ENCODE measurements around the gene TXN2. TPM values are rescaled to one million over a fixed set of nuclear protein-coding genes. Genes with fewer than 3 reads are reported as not detected.
"Not testable (repeated sequence)": the region's sequence is repeated elsewhere in the genome, so short reads cannot be mapped to it uniquely, and the experiment has no call there.

The TXN2 gene
- total RNA-seq, 2 experiments from 2014 or later = 108 to 113 TPM

DNA sequence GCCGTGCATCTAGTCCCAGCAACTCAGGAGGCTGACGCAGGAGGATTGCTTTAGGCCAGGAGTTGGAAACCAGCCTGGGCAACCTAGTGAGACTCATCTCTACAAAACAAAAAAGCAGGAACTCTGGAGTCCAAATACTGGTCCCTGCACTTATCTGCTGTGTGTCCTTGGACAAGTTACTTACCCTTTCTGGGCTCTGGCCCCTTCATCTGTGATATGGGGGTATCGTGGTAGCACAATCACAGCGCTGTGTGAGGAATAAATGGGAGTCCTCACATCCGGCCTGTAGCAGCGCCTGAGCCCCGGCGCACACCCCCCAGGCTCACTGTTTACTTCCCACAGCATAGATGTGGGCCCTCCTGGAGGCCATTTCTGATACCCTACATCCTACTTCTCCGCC is 49.5 kb downstream of the TXN2 start:
- DNase-seq = no peak
- Mint-ChIP-seq H3K27me3 (ENCODE audit: low read depth) (no peaks in the 10 kb centered on the region), H3K27ac (no peak overlapping the region), H3K4me1 (ENCODE audit: low read depth) (peaks cover 26% of the 10 kb centered on the region), H3K4me3 (no peak overlapping the region), H3K9me3 (no peaks in the 10 kb centered on the region), H3K36me3 (ENCODE audit: low read depth) (no peaks in the 10 kb centered on the region)
- intact Hi-C loops (cut with micrococcal nuclease) = no loop called here
- CTCF ChIA-PET = no interaction called here

- Mint-ChIP-seq H3K27ac (no peak overlapping the region), H3K36me3 (ENCODE audit: low read depth) (no peaks in the 10 kb centered on the region), H3K27me3 (ENCODE audit: low read depth) (no peaks in the 10 kb centered on the region), H3K4me1 (ENCODE audit: low read depth) (peaks cover 27% of the 10 kb centered on the region), H3K9me3 (no peaks in the 10 kb centered on the region), H3K4me3 (no peak overlapping the region)
- DNase-seq = no peak
- CTCF ChIA-PET = no interaction called here
- intact Hi-C loops (cut with micrococcal nuclease) = no loop called here
Observed at GRCh38 chr22:36430863-36431262, 50.6 kb downstream of the TXN2 start.

- CTCF ChIA-PET = interaction anchor here (1.0 kb wide), 1 partner anchor 17 kb away, joined by 3 read pairs; no protein-coding TSS in a partner anchor
- H3K9me3 Mint-ChIP-seq; H3K36me3 Mint-ChIP-seq (ENCODE audit: low read depth): not testable (repeated sequence)
Observed at GRCh38 chr22:36427952-36428351, 53.5 kb downstream of the TXN2 start.

DNA sequence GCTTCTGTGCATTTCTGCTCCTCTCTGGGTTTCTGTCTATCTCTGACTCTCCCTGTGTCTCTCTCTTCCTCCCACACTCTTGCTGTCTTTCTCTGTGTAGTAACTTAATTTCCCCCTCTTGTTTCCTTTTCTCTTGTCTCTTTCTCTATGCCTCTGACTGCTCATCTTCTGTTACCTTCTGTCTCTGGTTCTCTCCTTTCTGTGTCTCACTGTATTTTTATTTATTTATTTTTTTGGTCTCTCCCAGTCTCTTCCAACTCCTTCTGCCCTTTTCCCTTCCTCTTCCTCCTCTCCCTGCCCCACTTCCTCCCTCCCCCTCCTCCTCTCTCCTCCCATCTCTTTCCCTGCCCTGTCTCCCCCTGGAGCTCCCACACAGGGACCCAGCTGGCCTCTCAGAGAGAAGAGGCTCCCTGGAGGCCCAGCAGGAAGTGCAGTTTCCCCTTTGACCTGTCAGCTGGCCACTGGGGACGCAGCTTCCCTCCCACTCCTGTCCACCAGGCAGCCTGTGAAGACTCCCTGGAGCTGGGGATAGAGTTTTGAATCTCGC is 55.4 kb downstream of the TXN2 start:
- peaks cover 31% of the 10 kb centered on the region for H3K4me1 Mint-ChIP-seq (ENCODE audit: low read depth)
- H3K4me3 Mint-ChIP-seq = no peak overlapping the region
- H3K36me3 Mint-ChIP-seq (ENCODE audit: low read depth) = no peaks in the 10 kb centered on the region
- H3K27ac Mint-ChIP-seq = peak overlapping the region; percentile 15
- intact Hi-C loops (cut with micrococcal nuclease) = no loop called here
- no peaks in the 10 kb centered on the region for H3K9me3 Mint-ChIP-seq
- CTCF ChIA-PET = interaction anchor here (0.6 to 0.9 kb wide), 2 partner anchors 24 to 955 kb away, joined by 3 read pairs; no protein-coding TSS in a partner anchor
- no peak for DNase-seq
- H3K27me3 Mint-ChIP-seq (ENCODE audit: low read depth) = no peaks in the 10 kb centered on the region

More at GRCh38 chr22:36427952-36428351, 53.5 kb downstream of the TXN2 start:
- DNase-seq; H3K4me3 Mint-ChIP-seq; H3K27me3 Mint-ChIP-seq (ENCODE audit: low read depth); intact Hi-C loops (cut with micrococcal nuclease); H3K27ac Mint-ChIP-seq: not testable (repeated sequence)
- H3K4me1 Mint-ChIP-seq (ENCODE audit: low read depth) = peaks cover 31% of the 10 kb centered on the region

DNA sequence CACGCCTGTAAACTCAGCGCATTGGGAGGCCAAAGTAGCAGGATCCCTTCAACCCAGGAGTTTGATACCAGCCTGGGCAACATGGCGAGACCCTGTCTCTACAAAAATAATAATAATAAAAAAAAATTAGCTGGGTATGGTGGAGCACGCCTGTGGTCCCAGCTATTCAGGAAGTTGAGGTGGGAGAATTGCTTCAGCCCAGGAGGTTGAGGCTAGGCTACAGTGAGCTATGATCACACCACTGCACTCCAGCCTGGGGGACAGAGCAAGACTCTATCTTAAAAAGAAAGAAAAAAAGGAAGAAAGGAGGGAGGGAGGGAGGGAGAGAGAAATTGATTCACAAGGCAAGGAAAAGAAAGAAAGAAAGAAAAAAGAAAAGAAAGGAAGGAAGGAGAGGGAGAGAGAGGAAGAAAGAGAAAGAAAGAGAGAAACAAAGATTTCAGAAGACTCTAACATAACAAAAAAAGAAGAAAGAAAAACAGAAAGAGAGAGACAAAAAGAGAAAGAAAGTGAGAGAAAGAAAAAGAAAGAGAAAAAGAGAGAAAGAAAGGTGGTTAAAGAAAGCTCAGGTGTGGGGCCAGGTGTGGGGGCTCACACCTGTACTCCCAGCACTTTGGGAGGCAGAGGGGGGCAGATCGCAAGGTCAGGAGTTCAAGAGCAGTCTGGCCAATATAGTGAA is 56.4 kb downstream of the TXN2 start:
- Mint-ChIP-seq H3K9me3 (no peaks in the 10 kb centered on the region), H3K36me3 (ENCODE audit: low read depth) (no peaks in the 10 kb centered on the region), H3K27me3 (ENCODE audit: low read depth) (no peaks in the 10 kb centered on the region), H3K4me3 (peak overlapping the region; percentile 49), H3K4me1 (ENCODE audit: low read depth) (peaks cover 31% of the 10 kb centered on the region), H3K27ac (peak overlapping the region; percentile 53)
- intact Hi-C loops (cut with micrococcal nuclease) = no loop called here
- CTCF ChIA-PET = interaction anchor here (0.9 kb wide), 1 partner anchor 25 kb away, joined by 3 read pairs; no protein-coding TSS in a partner anchor
- DNase-seq = no peak

DNA sequence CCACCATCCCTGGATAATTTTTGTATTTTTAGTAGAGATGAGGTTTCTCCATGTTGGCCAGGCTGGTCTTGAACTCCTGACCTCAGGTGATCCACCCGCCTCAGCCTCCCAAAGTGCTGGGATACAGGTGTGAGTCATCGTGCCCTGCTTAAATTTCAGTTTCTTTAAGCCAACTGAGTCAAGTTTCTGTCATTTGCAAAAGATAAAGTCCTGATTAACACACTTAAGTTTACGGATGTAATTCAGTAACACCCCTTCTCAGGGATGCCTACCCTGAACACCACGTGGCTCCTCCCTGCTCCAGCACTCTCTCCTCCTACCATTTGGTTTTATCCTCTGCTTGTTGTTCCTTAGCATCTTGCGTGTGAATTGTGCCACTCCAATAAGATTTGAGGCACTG is 57.0 kb downstream of the TXN2 start:
- H3K27ac Mint-ChIP-seq; intact Hi-C loops (cut with micrococcal nuclease); H3K27me3 Mint-ChIP-seq (ENCODE audit: low read depth); H3K9me3 Mint-ChIP-seq; H3K4me3 Mint-ChIP-seq; H3K36me3 Mint-ChIP-seq (ENCODE audit: low read depth): not testable (repeated sequence)
- peak; percentile 18 for DNase-seq
- peaks cover 33% of the 10 kb centered on the region for H3K4me1 Mint-ChIP-seq (ENCODE audit: low read depth)
- CTCF ChIA-PET = interaction anchor here (1.2 kb wide), 1 partner anchor 19 kb away, joined by 4 read pairs; no protein-coding TSS in a partner anchor

- Mint-ChIP-seq H3K4me3 (no peak overlapping the region), H3K36me3 (ENCODE audit: low read depth) (no peaks in the 10 kb centered on the region), H3K27me3 (ENCODE audit: low read depth) (no peaks in the 10 kb centered on the region), H3K4me1 (ENCODE audit: low read depth) (peaks cover 41% of the 10 kb centered on the region), H3K27ac (no peak overlapping the region), H3K9me3 (no peaks in the 10 kb centered on the region)
- CTCF ChIA-PET = interaction anchor here (0.9 to 1.2 kb wide), 2 partner anchors 12 to 18 kb away, joined by 4 read pairs; no protein-coding TSS in a partner anchor
- intact Hi-C loops (cut with micrococcal nuclease) = no loop called here
- no peak for DNase-seq
Observed at GRCh38 chr22:36423461-36424404, 57.7 kb downstream of the TXN2 start.

DNA sequence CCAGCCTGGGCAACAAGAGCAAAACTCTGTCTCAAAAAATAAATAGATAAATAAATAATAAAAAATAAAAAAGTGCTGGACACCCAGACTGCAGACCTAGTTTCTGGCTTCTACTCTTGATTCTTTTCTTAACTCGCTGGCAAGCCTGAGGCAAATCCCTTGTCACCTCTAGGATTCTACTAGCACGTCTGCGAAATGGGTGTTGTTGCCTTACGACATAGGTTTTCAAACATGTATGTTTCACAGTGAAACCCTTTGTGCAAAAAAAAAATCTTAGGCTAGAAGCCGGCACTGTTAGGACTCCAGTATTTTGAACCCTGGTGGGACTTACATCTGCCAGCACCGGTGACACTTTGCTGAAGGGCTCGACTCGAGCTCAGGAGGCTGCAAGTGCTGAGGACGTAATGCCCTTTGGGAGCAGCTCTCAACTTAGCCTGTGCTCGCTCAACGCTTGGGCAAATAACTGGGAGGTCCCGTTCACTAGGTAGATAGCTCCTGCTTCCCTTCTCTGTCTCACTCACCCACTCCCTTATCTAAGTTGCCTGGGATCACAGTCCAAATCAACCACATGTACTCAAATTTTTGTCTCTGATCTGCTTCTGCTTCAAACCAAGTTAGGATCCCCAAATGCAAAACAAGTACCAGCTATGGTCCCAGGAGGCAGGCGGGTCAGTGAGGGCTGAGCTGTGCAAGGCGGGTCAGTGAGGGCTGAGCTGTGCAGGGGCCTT is 59.0 kb downstream of the TXN2 start:
- Mint-ChIP-seq H3K36me3 (ENCODE audit: low read depth) (no peaks in the 10 kb centered on the region), H3K4me1 (ENCODE audit: low read depth) (peaks cover 43% of the 10 kb centered on the region), H3K27me3 (ENCODE audit: low read depth) (no peaks in the 10 kb centered on the region)

GRCh38 chr22:36419912-36420882 is 61.2 kb downstream of the TXN2 start:
- Mint-ChIP-seq H3K36me3 (ENCODE audit: low read depth) (no peaks in the 10 kb centered on the region), H3K27ac (no peak overlapping the region), H3K4me1 (ENCODE audit: low read depth) (peaks cover 35% of the 10 kb centered on the region), H3K27me3 (ENCODE audit: low read depth) (no peaks in the 10 kb centered on the region), H3K4me3 (no peak overlapping the region), H3K9me3 (no peaks in the 10 kb centered on the region)
- intact Hi-C loops (cut with micrococcal nuclease) = no loop called here
- CTCF ChIA-PET = interaction anchor here (0.7 to 1.4 kb wide), 3 partner anchors 15 to 159 kb away, joined by 3 to 9 read pairs (median 3); no protein-coding TSS in a partner anchor
- no peak for DNase-seq

More for the DNA sequence above, 59.0 kb downstream of the TXN2 start:
- no peaks in the 10 kb centered on the region for H3K9me3 Mint-ChIP-seq
- intact Hi-C loops (cut with micrococcal nuclease) = no loop called here
- no peak for DNase-seq
- CTCF ChIA-PET = interaction anchor here (0.9 kb wide), 1 partner anchor 13 kb away, joined by 4 read pairs; no protein-coding TSS in a partner anchor
- H3K27ac Mint-ChIP-seq = no peak overlapping the region
- no peak overlapping the region for H3K4me3 Mint-ChIP-seq

DNA sequence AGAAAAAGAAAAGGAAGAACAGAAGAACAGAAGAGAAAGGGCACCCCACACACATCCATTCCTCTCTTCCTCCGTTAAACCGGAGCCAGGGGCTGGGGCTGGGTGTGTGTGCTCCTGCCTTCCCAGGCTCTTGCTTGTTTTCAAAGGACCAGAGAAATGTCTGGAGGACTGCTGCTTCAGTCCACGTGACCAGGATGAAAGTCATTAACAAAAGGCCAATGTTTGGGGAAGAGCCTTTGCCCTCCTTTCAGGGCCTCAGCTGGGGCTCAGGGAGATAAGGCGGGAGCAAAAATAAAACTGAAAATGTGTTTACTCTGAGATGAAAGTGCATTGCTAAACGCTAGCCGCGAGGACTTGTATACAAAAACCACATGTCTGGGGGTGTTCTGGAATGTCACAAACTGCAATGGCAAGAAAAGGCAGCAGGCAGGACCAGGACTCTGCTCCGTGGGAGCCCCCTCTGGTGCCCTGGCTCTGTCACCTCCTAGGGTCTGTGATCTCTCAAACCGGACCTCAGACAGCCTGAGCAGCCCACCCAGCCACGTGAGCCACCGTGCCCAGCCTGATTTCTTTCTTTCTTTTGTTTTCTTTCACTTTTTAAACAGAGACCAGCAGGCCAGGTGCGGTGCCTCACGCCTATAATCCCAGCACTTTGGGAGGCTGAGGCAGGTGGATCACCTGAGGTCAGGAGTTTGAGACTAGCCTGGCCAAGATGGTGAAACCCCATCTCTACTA is 62.1 kb downstream of the TXN2 start:
- H3K9me3 Mint-ChIP-seq = no peaks in the 10 kb centered on the region
- intact Hi-C loops (cut with micrococcal nuclease) = no loop called here
- H3K27me3 Mint-ChIP-seq (ENCODE audit: low read depth) = no peaks in the 10 kb centered on the region
- peaks cover 26% of the 10 kb centered on the region for H3K4me1 Mint-ChIP-seq (ENCODE audit: low read depth)
- CTCF ChIA-PET = interaction anchor here (1.4 kb wide), 1 partner anchor 16 kb away, joined by 9 read pairs; no protein-coding TSS in a partner anchor
- H3K4me3 Mint-ChIP-seq = peak overlapping the region; percentile 23
- no peak overlapping the region for H3K27ac Mint-ChIP-seq
- no peak for DNase-seq
- H3K36me3 Mint-ChIP-seq (ENCODE audit: low read depth) = no peaks in the 10 kb centered on the region

Data from activated naive CD4-positive, alpha-beta T cell treated with anti-CD3 and anti-CD28 coated beads for 36 hours (primary cell).